GM23338 (cell line): ENCODE results near the gene FAM174C. TPM values are rescaled to one million over a fixed set of nuclear protein-coding genes. Genes with fewer than 3 reads are reported as not detected.

Source experiments
- EZH2 ChIP-seq: fragments of 200-600 bp; sonication (generic); IDR thresholded peaks from one replicate; pipeline ENCODE4 v1.8.0; 2017; ENCODE audit warnings: antibody characterized with exemption, mild to moderate bottlenecking, low read depth; ENCODE audit not compliant: unreplicated experiment
- EZH2phosphoT487 ChIP-seq: fragments of 200-600 bp; sonication (generic); IDR thresholded peaks from one replicate; pipeline ENCODE4 v1.8.1; 2018; ENCODE audit warnings: antibody characterized with exemption; ENCODE audit not compliant: unreplicated experiment
- JUNB ChIP-seq: IDR thresholded peaks from one replicate; pipeline ENCODE4 v1.6.1; 2016; ENCODE audit warnings: antibody characterized with exemption; ENCODE audit not compliant: unreplicated experiment
- NANOG ChIP-seq: IDR thresholded peaks from 2 replicates; pipeline ENCODE4 v1.6.1; 2016; ENCODE audit warnings: antibody characterized with exemption, borderline replicate concordance
- REST ChIP-seq: IDR thresholded peaks from one replicate; pipeline ENCODE4 v1.6.1; 2018; ENCODE audit warnings: antibody characterized with exemption; ENCODE audit not compliant: unreplicated experiment
- STAT1 ChIP-seq: IDR thresholded peaks from one replicate; pipeline ENCODE4 v1.6.1; 2016; ENCODE audit warnings: antibody characterized with exemption; ENCODE audit not compliant: unreplicated experiment
- ZNF331 ChIP-seq: fragments of 250-450 bp; sonication (Bioruptor Pico); IDR thresholded peaks from 2 replicates; pipeline ENCODE4 v1.5.0; 2020; ENCODE audit warnings: low read depth, mild to moderate bottlenecking, moderate library complexity
- ZNF462 ChIP-seq: fragments of 250-450 bp; sonication (Bioruptor Pico); IDR thresholded peaks from 2 replicates; pipeline ENCODE4 v1.5.0; 2020; ENCODE audit warnings: mild to moderate bottlenecking, moderate library complexity
- polyA plus RNA-seq: library from polyadenylated mRNA; unstranded; fragments of >200 nt; fragmentation: Nextera tagmentation; extraction: Ambion mirVana; gene quantifications from 2 replicates; pipeline ENCODE4 v1.2.1, GENCODE V29; 2016
- total RNA-seq: library from RNA; depleted of rRNA; stranded (reverse); fragments of >200 nt; shearing (Covaris generic); gene quantifications from 2 replicates; pipeline ENCODE4 v1.2.3, GENCODE V29; 2014

The FAM174C gene
- total and polyA plus RNA-seq, 2 experiments from 2014 or later = 60.4 to 68.0 TPM

GRCh38 chr19:1265615-1266128, 9.7 kb upstream of the FAM174C start (continued):
- TF ChIP-seq ZNF462 (CRISPR knock-in tag) (no peak), JUNB (no peak), EZH2 (no peak), NANOG (no peak), EZH2phosphoT487 (no peak), REST (no peak), ZNF331 (CRISPR knock-in tag) (no peak), STAT1 (no peak)
